NT2/D1 (cell line): ENCODE results near the gene GALNT18.

Experiments used
- SUZ12 ChIP-seq: IDR thresholded peaks from 2 replicates; pipeline ENCODE4 v1.6.1; 2011; ENCODE audit not compliant: insufficient read length, insufficient read depth; ENCODE audit errors: extremely low read depth
- ZNF274 ChIP-seq: IDR thresholded peaks from 2 replicates; pipeline ENCODE4 v1.6.1; 2011; ENCODE audit warnings: mild to moderate bottlenecking, low read depth, low read length

DNA sequence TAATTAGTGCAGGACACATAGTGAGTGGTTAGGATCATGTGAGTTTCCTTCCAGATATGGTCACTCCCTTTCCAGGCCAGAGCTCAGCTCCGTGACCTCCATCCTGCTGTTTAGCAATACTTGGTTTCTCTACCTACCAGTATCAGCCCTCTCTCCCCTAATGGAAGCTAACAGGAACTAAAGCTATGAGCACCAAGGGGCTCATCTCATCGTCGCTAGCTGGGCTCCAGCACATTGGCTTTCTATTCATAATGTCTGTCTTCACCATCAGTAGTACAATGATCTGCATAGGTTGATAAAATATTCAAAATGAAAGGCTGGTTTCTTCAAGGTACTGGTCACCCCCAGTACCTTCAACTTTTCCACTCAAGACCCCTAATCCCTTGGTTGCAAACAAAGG, 2.4 kb upstream of the GALNT18 start:
- no peak for TF ChIP-seq ZNF274
- TF ChIP-seq SUZ12 = no peak
